Measurements from ENCODE around the gene CCL8.

DNA sequence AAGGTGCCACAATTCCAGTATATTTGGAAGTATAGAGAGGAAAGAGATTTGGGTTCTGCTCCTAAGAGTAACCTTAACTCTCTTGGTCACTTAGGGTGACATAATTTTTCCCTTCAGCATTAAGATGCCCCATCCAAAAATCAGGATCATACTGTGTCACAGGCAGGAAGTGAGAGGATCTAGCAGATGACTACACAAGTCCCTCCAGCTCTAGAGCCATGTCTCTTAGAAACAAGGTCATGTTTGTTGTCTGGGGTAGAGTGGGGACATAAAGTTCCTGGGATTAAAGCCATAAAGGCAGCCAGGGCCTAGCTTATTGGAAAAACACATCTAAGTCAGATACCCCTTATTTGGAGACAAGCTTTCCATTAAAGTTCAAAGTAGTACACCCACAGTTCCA lies 2.7 kb downstream of the CCL8 start:
- TF ChIP-seq, protein P1, sequence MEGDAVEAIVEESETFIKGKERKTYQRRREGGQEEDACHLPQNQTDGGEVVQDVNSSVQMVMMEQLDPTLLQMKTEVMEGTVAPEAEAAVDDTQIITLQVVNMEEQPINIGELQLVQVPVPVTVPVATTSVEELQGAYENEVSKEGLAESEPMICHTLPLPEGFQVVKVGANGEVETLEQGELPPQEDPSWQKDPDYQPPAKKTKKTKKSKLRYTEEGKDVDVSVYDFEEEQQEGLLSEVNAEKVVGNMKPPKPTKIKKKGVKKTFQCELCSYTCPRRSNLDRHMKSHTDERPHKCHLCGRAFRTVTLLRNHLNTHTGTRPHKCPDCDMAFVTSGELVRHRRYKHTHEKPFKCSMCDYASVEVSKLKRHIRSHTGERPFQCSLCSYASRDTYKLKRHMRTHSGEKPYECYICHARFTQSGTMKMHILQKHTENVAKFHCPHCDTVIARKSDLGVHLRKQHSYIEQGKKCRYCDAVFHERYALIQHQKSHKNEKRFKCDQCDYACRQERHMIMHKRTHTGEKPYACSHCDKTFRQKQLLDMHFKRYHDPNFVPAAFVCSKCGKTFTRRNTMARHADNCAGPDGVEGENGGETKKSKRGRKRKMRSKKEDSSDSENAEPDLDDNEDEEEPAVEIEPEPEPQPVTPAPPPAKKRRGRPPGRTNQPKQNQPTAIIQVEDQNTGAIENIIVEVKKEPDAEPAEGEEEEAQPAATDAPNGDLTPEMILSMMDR (IDR thresholded peaks at IDR 0.05; ENCODE audit: low read depth, low read length, poor library complexity, severe bottlenecking): no peak
- TF ChIP-seq EZH2phosphoT487 (IDR thresholded peaks at IDR 0.05; ENCODE audit: borderline replicate concordance, low read length): no peak
